HL-60 (cell line): Measurements from ENCODE around the gene GRHL1.
"Not testable (repeated sequence)": the region's sequence is repeated elsewhere in the genome, so short reads cannot be mapped to it uniquely, and the experiment has no call there.

Experiments used
- DNase-seq, 2 experiments: peaks; one replicate each; pipeline ENCODE4 v3.0.0-alpha.2; 2010 to 2020; ENCODE audit warnings: low read depth in 1 of 2, low spot score in 1 of 2
- H3K27ac ChIP-seq: fragments of 250-450 bp; sonication (Bioruptor Pico); replicated peaks from 2 replicates; pipeline ENCODE4 v1.5.1; 2020; ENCODE audit warnings: mild to moderate bottlenecking, moderate library complexity
- H3K27me3 ChIP-seq: fragments of 250-450 bp; sonication (Bioruptor Pico); 2 replicates; pipeline ENCODE4 v1.5.1; 2021; ENCODE audit warnings: mild to moderate bottlenecking, moderate library complexity; ENCODE audit not compliant: insufficient read depth, poor library complexity, severe bottlenecking
- H3K4me3 ChIP-seq: replicated peaks from 2 replicates; pipeline ENCODE4 v1.5.1; 2011; ENCODE audit warnings: mild to moderate bottlenecking, control low read depth, low read length; ENCODE audit not compliant: insufficient read depth
- CTCF ChIP-seq: IDR thresholded peaks from one replicate; pipeline ENCODE4 v1.5.1; 2011; ENCODE audit warnings: low read length, control low read depth, inconsistent platforms; ENCODE audit not compliant: insufficient read depth
- GABPA ChIP-seq: IDR thresholded peaks from 2 replicates; pipeline ENCODE4 v1.6.1; 2012; ENCODE audit warnings: low read depth
- POLR2AphosphoS5 ChIP-seq: IDR thresholded peaks from 2 replicates; pipeline ENCODE4 v1.6.1; 2012; ENCODE audit warnings: low read depth
- REST ChIP-seq: IDR thresholded peaks from 2 replicates; pipeline ENCODE4 v1.6.1; 2012; ENCODE audit warnings: low read depth; ENCODE audit not compliant: insufficient replicate concordance
- SPI1 ChIP-seq: IDR thresholded peaks from 2 replicates; pipeline ENCODE4 v1.6.1; 2012; ENCODE audit warnings: low read depth, mild to moderate bottlenecking, borderline replicate concordance

Gene GRHL1

GRCh38 chr2:10029875-10030223, 78.4 kb downstream of the GRHL1 start:
- H3K4me3 ChIP-seq, result no peak overlapping the region
- no peaks in the 10 kb centered on the region for H3K27me3 ChIP-seq
- no peak for TF ChIP-seq POLR2AphosphoS5
- TF ChIP-seq GABPA, result no peak
- TF ChIP-seq CTCF, result no peak
- no peak for TF ChIP-seq REST
- TF ChIP-seq SPI1, result no peak
- DNase-seq, result no peak
- H3K27ac ChIP-seq, result no peak overlapping the region

- no peak for DNase-seq
- H3K27ac ChIP-seq, result no peak overlapping the region
- H3K27me3 ChIP-seq, result no peaks in the 10 kb centered on the region
- TF ChIP-seq REST (no peak), SPI1 (no peak), GABPA (no peak), POLR2AphosphoS5 (no peak), CTCF (no peak)
- no peak overlapping the region for H3K4me3 ChIP-seq
Measured at GRCh38 chr2:10030311-10030736, 78.8 kb downstream of the GRHL1 start.

- not testable (repeated sequence) for H3K27ac ChIP-seq, H3K4me3 ChIP-seq, DNase-seq, H3K27me3 ChIP-seq
Measured at GRCh38 chr2:10030798-10031197, 79.3 kb downstream of the GRHL1 start.

GRCh38 chr2:10031886-10032745, 80.6 kb downstream of the GRHL1 start:
- Histone ChIP-seq H3K27me3 (no peaks in the 10 kb centered on the region), H3K4me3 (no peak overlapping the region), H3K27ac (no peak overlapping the region)
- TF ChIP-seq POLR2AphosphoS5, result no peak
- no peak for TF ChIP-seq SPI1
- no peak for TF ChIP-seq GABPA
- TF ChIP-seq CTCF, result no peak
- TF ChIP-seq REST, result no peak
- DNase-seq, result no peak
